ENCODE data around the gene TIMP4. TPM values are rescaled to one million over a fixed set of nuclear protein-coding genes. Genes with fewer than 3 reads are reported as not detected.

TIMP4 gene
- polyA plus RNA-seq (ENCODE audit: insufficient read length in 4 of 4) = 1 to 10 TPM in 3 of 4 donors, under 1 TPM in 1; 0.98 to 1.1 (median 1.1) TPM

DNA sequence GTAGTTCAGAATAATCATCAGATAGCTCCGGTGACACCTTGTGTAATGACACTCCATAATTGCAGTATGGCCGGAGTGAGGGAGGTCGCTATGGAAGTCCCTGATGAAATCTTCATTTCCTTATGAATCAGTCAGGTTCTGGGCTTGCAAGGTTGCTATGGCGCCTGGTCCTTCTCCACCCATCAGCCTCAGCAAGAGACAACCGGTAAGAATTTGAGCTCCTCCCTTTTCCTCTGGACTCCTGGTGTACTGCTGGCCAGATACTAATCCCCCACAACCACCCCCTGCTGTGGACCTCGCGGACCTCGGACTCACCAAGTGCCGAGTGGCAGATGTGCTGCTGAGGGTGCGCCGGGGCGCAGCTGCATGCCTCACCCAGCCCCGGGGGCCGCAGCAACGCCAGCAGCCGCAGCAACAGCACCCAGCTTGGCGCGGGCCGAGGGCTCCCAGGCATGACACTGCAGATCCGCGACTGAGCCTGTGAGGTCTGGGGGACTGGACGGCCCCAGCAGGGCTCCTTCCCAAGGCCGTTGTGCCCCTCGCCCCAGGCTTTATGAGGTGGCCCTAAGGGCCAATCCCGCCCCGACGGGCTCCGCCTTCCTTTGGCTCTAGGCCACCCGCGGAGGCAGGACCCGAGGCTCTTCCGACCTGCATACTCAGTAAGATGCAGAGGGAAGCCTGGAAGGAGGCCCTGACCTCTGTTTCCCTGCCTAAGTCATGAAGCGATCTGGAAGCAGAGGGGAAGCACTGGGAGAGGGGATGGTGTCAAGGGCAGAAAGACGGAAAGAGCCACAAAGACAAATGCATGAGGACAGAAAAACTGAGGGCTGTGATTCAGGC, at the start of gene TIMP4:
Gene TIMP4 (minus strand): TSS at position 526 of the 840 bp plus-strand sequence. CDS start 72 bp downstream, at position 454.
- no peak for DNase-seq (ENCODE audit: low read depth in 4 of 4, low spot score in 3 of 4)

DNA sequence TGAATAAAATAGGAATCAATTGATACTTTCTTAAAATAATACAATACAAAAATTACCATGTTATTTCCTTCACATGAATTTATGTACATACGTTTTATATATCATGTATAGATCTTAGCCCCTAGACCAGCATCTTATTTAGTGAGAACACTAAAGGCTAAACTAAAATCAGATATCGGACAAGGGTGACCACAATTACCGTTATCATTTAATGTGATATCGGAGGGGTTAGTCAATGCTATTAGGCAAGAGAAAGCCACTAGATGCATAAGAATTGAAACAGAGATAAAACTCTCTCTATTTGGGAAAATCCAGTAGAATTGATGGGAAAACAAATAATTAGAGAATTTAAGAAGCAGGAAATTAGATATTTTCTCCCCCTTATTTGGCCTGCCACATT, 46.5 kb upstream of the TIMP4 start:
- no peak for DNase-seq (ENCODE audit: low read depth in 4 of 4, low spot score in 3 of 4)

DNA sequence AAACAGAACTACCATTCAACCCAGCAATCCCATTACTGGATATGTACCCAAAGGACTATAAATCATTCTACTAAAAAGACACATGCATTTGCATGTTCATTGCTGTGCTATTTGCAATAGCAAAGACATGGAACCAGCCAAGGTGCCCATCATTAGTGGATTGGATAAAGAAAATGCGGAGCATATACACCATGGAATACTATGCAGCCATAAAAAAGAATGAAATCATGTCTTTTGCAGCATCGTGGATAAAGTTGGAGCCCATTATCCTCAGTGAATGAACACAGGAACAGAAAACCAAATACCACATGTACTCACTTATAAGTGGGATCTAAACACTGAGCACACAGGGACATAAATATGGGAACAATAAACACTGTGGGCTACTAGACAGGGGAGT, 43.1 kb upstream of the TIMP4 start:
- DNase-seq (ENCODE audit: low read depth in 4 of 4, low spot score in 3 of 4) = no peak

DNA sequence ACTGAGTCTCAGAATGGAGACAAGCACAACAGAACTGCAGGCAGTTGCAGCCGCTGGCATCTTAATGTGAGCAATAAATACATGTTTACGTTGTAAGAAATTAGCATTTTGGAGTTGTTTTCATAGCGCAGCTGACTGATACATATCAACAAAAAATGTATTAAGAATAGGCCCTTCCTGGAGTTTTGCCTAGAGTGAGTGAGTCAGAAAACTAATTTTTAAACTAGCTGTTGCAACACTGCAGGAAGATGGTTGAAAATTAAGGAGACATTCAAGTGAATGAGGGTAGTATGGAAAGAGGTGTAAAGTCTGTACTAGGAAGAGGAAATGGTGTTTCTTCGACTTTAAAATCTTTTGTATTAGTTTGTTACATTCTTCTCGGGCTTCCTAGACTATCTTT, 39.6 kb upstream of the TIMP4 start:
- DNase-seq (ENCODE audit: low read depth in 4 of 4, low spot score in 3 of 4) = no peak

DNA sequence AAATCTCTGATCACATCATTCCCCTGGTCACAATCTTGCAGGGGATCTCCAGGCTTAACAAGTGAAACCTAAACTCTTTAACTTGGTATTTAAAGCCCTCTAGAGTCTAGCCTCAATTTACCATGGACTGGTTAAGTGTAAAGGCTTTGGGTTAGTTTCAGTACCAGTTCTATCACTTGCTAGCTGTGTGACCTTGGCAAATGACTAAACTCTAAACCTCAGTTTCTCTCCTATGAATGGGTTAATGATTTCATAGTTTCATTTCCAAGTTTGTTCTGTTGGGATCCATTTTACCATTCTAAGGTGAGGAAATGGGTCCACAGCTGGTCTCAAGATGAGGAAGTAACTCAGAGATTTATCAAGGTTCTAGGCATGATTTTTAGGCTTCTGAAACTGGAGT, 38.8 kb upstream of the TIMP4 start:
- DNase-seq (ENCODE audit: low read depth in 4 of 4, low spot score in 3 of 4) = no peak

DNA sequence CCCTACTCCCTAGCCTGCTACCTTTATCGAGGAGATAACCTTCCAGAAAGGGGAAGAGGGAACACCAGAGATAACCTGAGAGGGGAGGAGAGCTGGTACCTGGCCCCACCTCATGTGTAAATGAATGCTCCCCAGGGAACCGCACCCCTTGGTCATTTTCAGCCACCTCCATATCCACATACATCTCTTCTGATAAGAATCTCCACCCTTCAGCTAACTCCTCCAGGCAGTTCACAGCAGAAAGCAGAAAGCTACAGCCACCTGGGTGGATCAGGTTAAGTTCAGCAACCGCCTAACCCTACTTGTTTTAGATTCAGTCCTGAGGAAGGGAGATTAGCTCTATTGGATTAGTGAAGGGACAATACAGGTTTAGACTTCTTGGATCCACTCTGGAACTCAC, 38.0 kb upstream of the TIMP4 start:
- no peak for DNase-seq (ENCODE audit: low read depth in 4 of 4, low spot score in 3 of 4)

DNA sequence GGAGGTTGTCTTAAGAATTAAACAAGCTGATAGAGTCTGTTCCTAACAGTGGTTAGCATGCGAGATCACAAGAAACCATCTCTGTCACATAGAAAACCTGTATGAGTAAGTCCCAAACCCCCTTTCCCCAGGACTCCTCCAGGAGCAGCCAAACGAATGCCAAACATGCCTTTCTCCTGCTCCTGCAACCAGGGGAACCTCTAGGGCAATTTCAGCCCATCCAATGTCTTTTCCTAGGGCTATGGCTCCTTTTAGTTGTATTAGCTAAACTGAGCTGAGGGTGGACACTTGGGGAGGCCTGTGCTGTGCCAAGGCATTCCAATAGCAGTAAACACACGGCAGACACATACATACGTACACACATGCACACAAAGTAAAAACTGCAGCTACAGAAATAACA, 36.5 kb upstream of the TIMP4 start:
- DNase-seq (ENCODE audit: low read depth in 4 of 4, low spot score in 3 of 4) = no peak

DNA sequence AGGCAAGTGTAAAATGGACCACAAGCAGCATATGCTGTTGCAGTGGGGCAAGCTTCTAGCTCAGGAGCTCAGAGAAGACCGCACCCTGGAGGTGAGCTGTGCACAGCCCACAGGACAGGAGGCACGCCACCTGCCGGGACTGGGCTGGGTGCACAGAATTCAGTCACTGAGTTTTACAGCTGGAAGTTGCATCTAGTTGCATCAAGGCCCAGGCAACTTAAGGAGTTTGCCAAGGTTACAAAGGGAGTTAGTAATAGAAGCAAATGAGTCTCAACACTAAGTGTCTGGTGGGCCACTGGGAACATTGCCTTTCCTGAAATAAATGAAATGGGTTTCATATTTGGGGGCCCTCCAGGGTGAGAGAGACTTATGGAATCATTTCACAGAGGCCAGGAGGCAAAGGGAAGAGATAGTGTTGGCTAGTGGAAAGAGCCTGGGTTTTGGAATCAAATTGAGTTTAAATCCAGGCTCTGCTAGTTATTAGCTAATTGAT, 36.0 kb upstream of the TIMP4 start:
- DNase-seq (ENCODE audit: low read depth in 4 of 4, low spot score in 3 of 4) = no peak

DNA sequence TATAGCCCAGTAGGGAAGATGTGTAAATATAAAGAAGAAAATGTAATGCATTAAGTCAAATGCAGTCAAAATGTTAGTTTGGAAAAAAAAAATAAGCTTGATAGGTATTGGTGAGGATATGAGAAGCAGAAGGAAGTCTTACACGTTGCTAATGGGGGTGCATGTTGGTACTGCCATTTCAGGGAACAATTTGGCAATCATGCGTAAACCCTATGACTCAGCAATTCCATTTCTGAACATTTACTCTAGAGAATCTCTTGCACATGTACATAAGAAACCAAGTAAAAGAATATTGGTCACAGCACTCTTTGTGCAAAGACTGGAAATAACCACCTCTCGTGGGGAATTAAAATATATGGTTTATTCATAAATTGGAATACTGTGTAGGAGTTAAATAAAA, 35.5 kb upstream of the TIMP4 start:
- DNase-seq (ENCODE audit: low read depth in 4 of 4, low spot score in 3 of 4) = no peak

DNA sequence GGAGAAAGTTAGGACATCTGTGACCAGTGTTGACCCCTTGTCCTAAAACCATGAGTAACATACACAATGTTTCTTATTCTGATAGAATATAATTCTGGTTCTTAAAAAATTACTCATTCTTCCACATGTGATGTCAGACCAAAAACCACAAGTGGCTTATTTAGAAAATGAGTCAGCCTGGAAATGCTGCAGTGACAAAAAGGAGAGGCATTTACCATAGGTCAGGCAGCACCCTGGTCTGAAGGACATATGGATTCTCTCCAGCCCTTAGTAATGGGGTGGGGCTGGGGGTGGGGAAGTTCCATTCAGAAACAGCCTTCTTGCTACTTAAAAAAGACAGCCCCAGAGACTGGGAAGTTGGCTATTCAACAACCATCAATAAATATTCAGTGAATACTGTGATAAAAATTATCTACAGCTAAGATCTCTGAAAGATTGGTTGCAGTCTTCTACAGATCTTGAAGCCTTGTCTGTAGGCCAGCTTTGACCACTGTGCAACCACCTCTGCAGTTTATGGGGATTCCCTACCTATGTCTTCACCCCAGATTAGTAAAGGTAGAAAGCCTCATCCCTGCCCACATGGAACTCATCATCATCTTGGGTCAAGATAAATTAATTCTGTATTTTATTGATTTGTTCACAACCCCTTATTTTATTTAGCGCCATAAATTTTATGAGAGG, 34.9 kb upstream of the TIMP4 start:
- DNase-seq (ENCODE audit: low read depth in 4 of 4, low spot score in 3 of 4) = no peak

DNA sequence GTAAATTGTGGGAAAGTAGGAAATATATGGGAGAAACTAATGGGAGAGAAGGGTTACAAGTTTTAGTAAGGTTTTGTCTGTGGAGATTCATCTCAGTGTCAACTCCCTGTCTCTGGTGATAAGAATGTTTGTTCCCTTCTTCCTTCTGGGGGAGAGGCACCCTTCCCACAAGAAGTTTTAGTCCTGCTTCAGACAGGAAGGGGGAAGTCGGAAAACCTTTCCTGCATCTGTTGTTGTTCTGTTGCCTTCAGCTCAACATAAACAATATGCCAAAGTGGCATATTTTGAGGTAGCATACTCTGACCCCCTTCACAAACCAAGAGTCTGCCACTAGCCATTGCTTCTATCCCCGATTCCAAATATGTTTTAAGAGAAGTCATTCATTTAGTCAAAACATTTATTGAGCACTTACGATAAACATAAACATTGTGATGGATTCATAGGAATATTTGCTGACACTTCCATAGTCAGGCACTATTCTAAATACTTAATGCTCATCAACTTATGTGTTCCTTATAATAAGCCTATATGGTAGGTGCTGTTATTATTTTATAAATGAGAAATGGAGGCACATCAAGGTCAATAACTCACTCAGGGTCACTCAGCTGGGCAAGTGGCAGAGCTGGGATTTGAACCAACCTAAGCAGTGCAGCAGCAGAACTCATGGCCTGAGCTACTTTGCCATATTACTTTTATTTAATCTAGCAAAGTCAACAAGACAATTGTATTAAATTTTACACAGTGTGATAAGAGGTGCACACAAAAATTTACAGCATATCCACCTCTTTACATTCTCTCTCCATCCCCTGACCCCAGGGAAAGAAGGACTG, 34.2 kb upstream of the TIMP4 start:
- DNase-seq (ENCODE audit: low read depth in 4 of 4, low spot score in 3 of 4) = no peak

DNA sequence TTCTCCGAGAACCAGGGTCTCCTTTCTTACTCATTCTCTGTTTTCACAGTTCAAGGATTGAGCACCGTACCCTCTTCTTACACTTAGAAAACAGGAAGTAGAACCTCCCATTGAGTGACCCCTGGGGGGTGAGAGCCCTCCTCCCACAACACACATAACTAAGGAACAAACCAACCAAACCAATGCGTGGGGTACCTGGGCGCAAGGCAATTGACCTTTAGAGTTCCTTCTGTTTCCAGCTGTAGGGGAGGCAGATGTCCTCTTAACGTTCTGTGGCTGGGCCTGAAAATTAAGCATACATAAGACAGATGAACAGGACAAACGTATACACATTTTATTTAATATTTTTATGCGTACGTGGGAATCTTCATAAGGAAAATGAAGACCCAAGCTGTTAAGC, 33.5 kb upstream of the TIMP4 start:
- no peak for DNase-seq (ENCODE audit: low read depth in 4 of 4, low spot score in 3 of 4)

DNA sequence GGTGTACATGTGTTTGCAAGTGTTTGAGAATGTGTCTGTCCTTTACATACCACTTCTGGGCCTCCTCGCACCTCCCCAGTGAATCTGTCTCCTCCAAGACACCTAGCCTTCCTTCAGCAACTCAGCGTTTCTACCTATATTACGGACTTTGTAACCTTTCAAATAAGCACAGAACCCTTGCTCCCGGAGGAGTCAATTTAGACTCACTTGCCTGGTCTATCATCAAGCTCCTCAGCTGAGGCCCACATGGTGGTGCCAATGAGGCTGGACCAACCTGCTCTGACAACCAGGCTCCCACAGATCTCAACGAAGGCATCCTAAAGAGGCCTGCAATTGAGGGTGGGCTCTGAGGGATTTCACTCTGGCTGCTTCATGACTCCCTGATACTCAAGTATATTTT, 32.8 kb upstream of the TIMP4 start:
- no peak for DNase-seq (ENCODE audit: low read depth in 4 of 4, low spot score in 3 of 4)

DNA sequence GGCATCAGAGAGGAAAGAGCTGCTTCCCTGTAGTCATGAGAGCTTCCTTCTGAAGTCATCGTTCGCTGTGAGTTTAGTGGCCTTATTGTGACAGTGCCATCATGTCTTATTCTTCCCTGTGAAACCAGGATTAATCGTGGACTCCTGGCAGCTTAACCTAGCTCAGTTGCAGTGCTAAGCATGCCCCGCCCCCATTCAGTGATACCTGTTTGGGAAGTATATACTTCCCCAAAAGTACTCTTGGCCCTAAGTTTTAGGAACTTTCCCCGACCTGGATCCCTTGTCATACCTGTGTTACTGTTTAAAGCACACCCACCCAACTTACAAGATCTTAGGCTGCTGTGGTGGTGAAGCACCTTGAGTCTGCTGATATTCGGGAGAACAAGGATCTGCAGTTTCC, 32.1 kb upstream of the TIMP4 start:
- DNase-seq (ENCODE audit: low read depth in 4 of 4, low spot score in 3 of 4) = no peak

DNA sequence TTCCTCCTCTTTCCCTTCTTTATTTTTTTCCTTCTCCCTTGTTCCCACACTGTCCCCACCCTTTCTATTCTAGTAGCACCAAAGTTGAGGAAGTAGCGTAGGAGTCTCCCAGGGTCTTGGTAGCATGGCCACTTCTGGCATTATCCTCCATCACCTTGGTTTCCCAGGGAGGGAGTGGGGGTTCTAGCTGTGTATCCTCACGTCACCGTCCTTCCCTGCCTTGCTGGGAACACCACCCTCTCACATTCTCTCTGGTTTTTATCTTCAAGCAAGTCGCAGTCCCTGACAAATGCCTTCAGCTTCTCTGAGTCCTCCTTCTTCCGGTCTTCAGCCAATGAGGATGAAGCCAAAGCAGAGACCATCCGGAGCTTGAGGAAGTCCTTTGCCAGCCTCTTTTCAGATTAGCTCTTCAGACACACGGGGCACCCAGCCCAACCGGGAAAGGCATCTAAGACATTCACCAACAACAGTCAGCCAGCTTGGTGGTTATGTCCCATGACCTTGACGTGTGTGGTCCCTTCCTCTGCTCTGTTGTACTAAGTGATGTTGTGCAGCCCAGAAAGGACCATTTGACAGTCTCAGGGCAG, 31.6 kb upstream of the TIMP4 start:
- no peak for DNase-seq (ENCODE audit: low read depth in 4 of 4, low spot score in 3 of 4)

DNA sequence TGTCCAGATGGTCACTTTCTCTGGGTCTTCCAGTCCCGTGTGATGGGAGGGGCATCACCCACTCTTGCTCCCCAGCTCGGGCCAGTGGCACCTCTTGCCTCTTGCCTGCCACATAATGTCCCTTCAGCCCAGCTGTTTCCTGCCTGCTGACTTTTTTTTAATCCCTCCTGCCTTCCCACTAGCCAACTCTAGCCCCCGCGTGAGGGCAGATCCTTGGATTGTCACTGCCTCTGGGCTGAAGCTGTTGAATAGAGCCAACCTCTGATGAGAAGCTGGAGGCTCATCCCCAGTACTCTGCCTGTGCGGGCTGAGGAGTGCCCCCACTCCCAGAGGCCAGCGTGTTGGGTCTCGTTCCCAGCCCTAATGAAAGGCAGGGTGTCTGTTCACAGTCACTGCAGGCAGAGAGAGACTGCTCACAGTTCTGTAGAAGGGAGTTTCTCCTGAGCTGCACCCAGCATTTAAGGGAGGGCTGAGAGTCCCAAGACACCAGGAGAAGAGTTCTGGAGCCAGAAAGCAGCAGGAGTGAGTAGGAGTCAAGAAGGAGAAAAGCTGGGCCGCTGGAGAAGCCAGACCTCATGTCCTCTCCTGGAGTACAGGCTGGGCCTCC, 30.1 kb upstream of the TIMP4 start:
- no peak for DNase-seq (ENCODE audit: low read depth in 4 of 4, low spot score in 3 of 4)

DNA sequence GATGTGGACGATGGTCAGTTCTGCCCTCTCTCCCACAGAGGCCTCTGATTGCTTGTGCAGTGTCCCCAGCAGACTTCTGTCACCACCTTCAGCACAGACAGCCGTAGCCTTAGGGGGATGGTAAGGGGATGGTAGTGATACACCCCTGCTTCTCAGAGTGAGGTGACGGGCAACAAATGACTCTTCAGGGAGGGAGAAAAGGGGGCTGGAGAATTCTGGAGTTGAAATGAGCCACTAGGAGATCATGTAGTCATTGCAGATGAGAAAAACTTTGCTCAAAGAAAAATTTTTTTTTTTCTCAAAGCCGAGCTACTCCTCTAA, 29.6 kb upstream of the TIMP4 start:
- no peak for DNase-seq (ENCODE audit: low read depth in 4 of 4, low spot score in 3 of 4)

DNA sequence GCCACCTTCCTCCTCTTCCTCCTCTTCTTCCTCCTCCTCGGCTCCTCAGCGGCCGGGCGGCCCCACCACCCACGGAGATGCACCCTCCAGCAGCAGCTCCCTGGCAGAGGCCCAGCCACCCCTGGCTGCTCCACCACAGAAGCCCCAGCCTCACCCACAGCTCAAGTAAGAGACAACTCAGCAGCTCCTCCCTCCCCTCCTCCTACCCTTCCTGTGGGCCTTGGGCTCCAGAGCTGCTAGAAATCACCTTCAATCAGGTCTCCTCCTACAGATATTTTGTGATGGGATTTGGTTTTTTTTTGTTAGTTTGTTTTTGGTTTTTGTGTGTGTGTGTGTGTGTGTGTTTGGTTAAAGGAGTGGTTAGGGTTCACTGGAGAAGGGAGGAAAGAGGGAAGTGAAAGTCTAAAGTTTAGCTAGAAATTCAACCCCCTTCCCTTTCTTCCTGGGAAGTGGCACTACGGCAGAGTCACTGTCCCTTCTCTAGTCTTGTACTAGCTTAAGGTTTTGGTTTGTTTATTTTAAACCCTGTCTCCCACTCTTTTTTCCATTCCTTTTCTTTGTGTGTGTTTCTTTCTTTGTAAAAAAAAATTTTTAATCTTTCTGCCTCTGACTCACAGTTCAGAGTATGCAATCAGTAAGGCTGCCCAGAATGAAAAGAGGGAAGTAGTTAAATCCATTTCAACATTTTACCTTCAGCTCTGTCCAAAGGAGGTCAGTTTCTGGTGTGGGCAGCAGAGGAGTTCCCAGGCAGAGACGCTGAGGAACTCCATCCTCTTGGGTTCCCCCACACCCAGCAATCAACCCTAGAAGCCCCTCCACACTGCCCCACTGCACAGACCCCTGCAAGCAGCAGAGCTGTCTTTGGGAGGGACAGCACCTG, 29.0 kb upstream of the TIMP4 start:
- DNase-seq (ENCODE audit: low read depth in 4 of 4, low spot score in 3 of 4) = no peak

DNA sequence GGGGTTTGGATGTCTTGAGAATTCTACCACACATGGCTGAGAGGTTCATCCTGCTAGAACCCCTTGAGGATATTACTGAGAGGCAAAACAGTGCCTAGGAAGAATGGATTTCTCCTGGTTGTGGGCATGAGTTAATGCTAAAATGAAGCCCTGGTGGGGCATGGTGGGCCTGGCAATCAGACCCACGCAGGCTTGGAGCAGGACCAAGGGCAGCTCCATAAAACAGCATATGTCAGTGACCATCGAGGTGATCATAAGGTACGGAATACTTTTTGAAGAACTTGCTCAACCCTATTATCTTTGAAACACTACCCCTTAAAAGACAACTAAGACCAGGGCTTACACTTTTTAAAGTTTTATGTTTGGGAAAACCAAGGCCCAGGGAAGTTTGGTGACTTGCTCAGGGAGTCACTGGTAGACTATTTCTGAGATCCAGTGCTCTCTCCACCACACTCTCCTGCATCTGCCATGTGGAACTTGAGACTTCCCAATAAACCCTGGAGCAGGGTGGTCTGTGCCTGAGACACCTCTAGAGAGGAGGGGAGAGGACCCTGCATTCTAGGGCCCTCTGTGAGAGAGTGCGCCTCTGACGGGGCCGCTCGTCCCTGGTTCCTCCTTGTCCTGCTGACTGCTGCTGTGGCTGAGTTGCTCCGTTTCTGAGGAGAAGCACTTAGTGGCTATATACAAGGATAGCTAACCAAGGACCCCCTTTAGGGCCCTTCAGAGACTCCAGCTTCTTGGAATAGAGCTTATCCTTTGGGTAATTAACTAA, 28.0 kb upstream of the TIMP4 start:
- DNase-seq (ENCODE audit: low read depth in 4 of 4, low spot score in 3 of 4) = no peak

Measured in right renal pelvis (tissue), 4 donors.